ENCODE data around the gene MRPS18A. TPM values are rescaled to one million over a fixed set of nuclear protein-coding genes. Genes with fewer than 3 reads are reported as not detected.
A peak's percentile ranks its signal among the peaks of the same experiment; 100 is the strongest.

MRPS18A gene
- total and polyA plus RNA-seq, 9 of the 15 experiments (the other 6 are each of a cell fraction or from before 2014, with no cell fraction given): 87.5 to 243 (median 125) TPM

- no peak overlapping the region for H3K4me2 ChIP-seq (ENCODE audit: insufficient read depth, low read length)
- H3K9me3 ChIP-seq (replicated peaks; ENCODE audit: control insufficient read depth, insufficient read depth, low read depth, low read length): no peaks in the 10 kb centered on the region
- no peak overlapping the region for H3K9ac ChIP-seq (ENCODE audit: insufficient read depth in 1 of 2, low read depth in 2 of 2, low read length in 2 of 2)
- H3K36me3 ChIP-seq (ENCODE audit: control insufficient read depth, insufficient read depth, low read length): no peaks in the 10 kb centered on the region
- ATAC-seq: no peak
- in situ Hi-C loops (cut with MboI): loop anchor here (5.0 kb wide), 1 partner anchor 344 kb away; no protein-coding TSS in a partner anchor
- peaks cover 32 to 39% of the 10 kb centered on the region in 2 experiments for H3K4me1 ChIP-seq (replicated peaks in 1 of 2; ENCODE audit: control insufficient read depth in 2 of 2, insufficient read depth in 2 of 2, low read length in 2 of 2)
- no peak overlapping the region for H3K4me3 ChIP-seq
- intact Hi-C loops (cut with micrococcal nuclease): loop anchor here (1.0 kb wide), 1 partner anchor 56 kb away; no protein-coding TSS in a partner anchor
- POLR2A ChIA-PET: interaction anchor here (1.4 kb wide), 1 partner anchor 350 kb away, joined by 6 read pairs; no protein-coding TSS in a partner anchor
- no peak for TF ChIP-seq SLC30A9 (CRISPR knock-in tag; IDR thresholded peaks at IDR 0.05)
- TF ChIP-seq ZNF584 (CRISPR knock-in tag; IDR thresholded peaks at IDR 0.05; ENCODE audit: low read depth): no peak
- no peak for TF ChIP-seq ARID3A (IDR thresholded peaks at IDR 0.05; ENCODE audit: borderline replicate concordance, low read depth, low read length)
- TF ChIP-seq ELK1 (CRISPR knock-in tag; IDR thresholded peaks at IDR 0.05): no peak
- no peak for TF ChIP-seq ZNF274 (IDR thresholded peaks at IDR 0.05; ENCODE audit: borderline replicate concordance, low read depth, low read length)
- no peak for TF ChIP-seq ZNF280B (CRISPR knock-in tag; IDR thresholded peaks at IDR 0.05)
- TF ChIP-seq HES1 (IDR thresholded peaks at IDR 0.05; ENCODE audit: low read depth): no peak
- no peak for TF ChIP-seq RNF2 (IDR thresholded peaks at IDR 0.05)
- TF ChIP-seq RBM25 (IDR thresholded peaks at IDR 0.05; ENCODE audit: low read depth, low read length, severe bottlenecking): no peak
- H2AFZ ChIP-seq (ENCODE audit: low read depth, low read length): 0 out of 2 replicates have a peak overlapping the region, but pooled peaks have one; percentile 61
- no peaks in the 10 kb centered on the region for H3K79me2 ChIP-seq (ENCODE audit: control insufficient read depth, insufficient read depth, low read length)
- BruUV-seq (replicated peaks): no TSS peak
- DNase-seq (ENCODE audit: extremely low read depth in 1 of 4, low spot score in 3 of 4): no peak
- H3K9me1 ChIP-seq (ENCODE audit: control insufficient read depth, insufficient read depth, low read length): peaks cover 5% of the 10 kb centered on the region
- H3K27ac ChIP-seq (ENCODE audit: extremely low read depth, low read depth, low read length): no peak overlapping the region
- 45% methylated on average over 10 of the region's 10 CpGs for WGBS (ENCODE audit: insufficient coverage, low coverage, missing lambda C conversion rate)
- no peaks in the 10 kb centered on the region; a peak in 1 of 5 replicates for H3K27me3 ChIP-seq (ENCODE audit: control insufficient read depth in 2 of 2, insufficient read depth in 2 of 2, low read length in 2 of 2)
- FAIRE-seq: no peak
- no peaks in the 10 kb centered on the region for H4K20me1 ChIP-seq (replicated peaks; ENCODE audit: control insufficient read depth, insufficient read depth, low read length)
- CTCF ChIA-PET (ENCODE audit: low intra/inter-chr PET ratio): interaction anchor here (0.6 to 2.9 kb wide), 7 partner anchors 36 to 541 kb away, joined by 3 to 30 read pairs (median 5); no protein-coding TSS in a partner anchor
These were observed 35.4 kb upstream of the MRPS18A start for GRCh38 chr6:43722920-43723545.
